MM.1S (cell line): ENCODE results near the gene NKX2-2.

ENCODE experiments used
- CTCF ChIP-seq: fragments of 300-600 bp; sonication (generic); IDR thresholded peaks from 2 replicates; pipeline ENCODE4 v1.5.1; 2016; ENCODE audit warnings: antibody characterized with exemption, low read length, mixed read lengths
- EZH2 ChIP-seq: fragments of 300-600 bp; sonication (generic); optimal IDR thresholded peaks from 2 replicates; pipeline ENCODE3; 2017; ENCODE audit warnings: low read depth, mild to moderate bottlenecking, antibody characterized with exemption, low read length, mixed read lengths
- EZH2phosphoT487 ChIP-seq: fragments of 300-600 bp; sonication (generic); IDR thresholded peaks from 2 replicates; pipeline ENCODE4 v1.6.1; 2018; ENCODE audit warnings: antibody characterized with exemption, low read length

- TF ChIP-seq CTCF, result no peak
- no peak for TF ChIP-seq EZH2
- no peak for TF ChIP-seq EZH2phosphoT487
These were observed 48.8 kb upstream of the NKX2-2 start for GRCh38 chr20:21562656-21563055.
